IPS DF 4.7 (cell line): Measurements from ENCODE around the gene SMARCA1.

Experiments
- DNase-seq: peaks from one replicate; pipeline ENCODE4 v3.0.0-alpha.2; 2013; ENCODE audit warnings: low spot score; ENCODE audit errors: extremely low read depth

The SMARCA1 gene

DNA sequence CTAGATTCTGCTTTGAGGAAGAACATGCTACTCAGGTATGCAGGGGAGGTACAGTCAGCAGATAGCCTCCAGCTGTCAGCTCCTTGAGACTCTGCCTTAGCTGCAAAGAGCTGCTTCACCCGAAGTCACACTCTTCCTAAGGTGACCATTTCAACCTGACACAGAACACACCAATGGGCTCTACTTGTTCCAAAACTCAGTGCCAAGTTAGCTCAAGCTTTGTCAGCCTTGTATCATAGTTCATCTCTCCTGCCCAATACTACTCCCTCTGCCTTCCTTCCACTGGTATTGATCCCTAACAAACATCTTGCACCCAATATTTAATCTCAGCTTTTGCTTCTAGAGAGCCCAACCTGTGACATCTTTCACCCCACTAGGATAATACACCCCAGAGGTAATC lies 7.8 kb upstream of the SMARCA1 start:
- no peak for DNase-seq

GRCh38 chrX:129530410-129530809 lies 7.1 kb upstream of the SMARCA1 start:
- no peak for DNase-seq

DNA sequence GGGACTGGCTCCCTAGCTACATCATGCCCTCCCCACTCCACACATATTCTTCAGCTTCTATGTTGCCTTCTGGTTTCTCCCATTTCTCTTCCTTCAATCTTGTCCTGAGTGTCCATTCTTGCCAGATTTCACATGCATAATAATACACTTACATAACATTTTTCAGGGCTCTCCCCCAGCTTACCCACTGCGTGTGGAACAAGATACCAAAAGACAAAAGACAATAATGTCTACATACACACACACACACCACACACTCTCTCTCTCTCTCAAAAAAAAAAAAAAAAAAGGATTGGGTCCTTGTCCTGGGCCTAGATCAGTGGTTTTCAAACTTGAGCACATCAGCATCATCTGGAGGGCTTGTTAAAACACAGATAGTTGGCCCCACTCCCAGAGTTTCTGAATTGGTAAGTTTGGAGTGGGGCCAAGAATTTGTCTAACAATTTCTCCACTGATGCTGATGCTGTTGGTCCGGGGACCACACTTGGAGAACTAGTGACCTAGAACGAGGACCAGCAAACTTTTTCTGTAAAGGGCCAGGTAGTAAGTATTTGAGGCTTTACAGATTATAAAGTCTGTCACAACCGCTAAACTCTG lies 6.5 kb upstream of the SMARCA1 start:
- DNase-seq = no peak

DNA sequence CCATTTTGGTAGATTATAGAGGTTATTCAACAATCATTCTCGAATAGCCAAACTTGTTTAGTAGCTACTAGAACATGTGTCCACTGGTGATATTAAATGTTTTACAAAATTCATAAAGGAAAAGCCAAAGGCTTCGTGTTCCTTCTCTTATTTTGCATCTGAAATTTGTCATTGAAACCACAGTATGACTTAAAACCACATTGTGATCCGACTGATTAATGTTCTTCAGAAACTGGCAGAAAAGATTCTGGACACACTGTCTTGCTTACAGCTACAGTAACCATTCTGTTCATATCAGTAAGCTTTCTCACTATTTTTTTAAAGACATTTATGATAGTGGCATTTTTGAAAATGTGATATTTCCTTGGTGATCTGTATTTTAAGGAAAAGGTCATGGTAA lies 2.6 kb upstream of the SMARCA1 start:
- no peak for DNase-seq

- no peak for DNase-seq
These were observed 1.9 kb upstream of the SMARCA1 start for GRCh38 chrX:129525162-129525561.

- no peak for DNase-seq
These were observed 1.1 kb upstream of the SMARCA1 start for GRCh38 chrX:129524250-129524850.

- no peak for DNase-seq
These were observed 859 bp downstream of the SMARCA1 start for GRCh38 chrX:129522184-129523078.

DNA sequence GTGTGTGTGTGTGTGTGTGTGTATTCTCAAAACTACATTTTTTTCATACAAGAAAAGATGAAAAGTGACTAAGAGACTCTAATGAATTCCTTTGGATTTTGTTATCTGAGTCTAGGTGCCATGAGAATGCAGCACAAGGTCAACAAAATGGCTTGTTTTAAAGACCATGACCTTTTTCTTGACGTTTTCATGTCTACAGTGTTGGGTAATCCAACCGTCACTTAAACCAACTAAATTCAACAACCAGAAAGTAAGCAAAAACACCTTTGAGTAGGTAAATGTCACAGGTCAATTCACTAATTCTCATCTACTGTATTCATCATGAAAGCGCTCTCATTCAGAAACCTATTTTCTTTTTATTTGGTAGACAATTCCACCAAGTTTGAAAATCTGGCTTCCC lies 3.1 kb downstream of the SMARCA1 start:
- no peak for DNase-seq

GRCh38 chrX:129516402-129516801 lies 6.9 kb downstream of the SMARCA1 start:
- no peak for DNase-seq

DNA sequence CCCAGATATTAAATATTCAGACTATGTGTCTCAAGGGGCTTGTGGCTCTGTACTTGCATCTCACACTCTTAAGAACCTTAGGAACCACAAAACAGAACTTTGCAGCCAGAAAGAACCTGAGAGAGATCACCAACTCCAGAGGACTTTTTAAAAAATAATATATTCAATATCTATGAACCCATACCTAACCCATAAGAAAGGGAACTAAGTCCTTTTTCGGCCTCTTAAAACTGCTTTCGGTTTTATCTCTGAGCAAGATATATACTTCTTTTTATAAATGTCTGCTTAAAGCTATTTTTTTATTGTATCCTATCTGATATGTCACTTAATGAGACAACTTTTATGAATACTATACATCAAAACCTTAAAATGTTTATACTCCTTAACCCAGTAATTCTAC lies 10.9 kb downstream of the SMARCA1 start:
- DNase-seq = no peak

- DNase-seq = no peak
These were observed 11.6 kb downstream of the SMARCA1 start for GRCh38 chrX:129511689-129512088.

- no peak for DNase-seq
These were observed 13.0 kb downstream of the SMARCA1 start for GRCh38 chrX:129510331-129510730.

GRCh38 chrX:129497146-129497843 lies 26.0 kb downstream of the SMARCA1 start:
- no peak for DNase-seq

GRCh38 chrX:129496625-129497024 lies 26.7 kb downstream of the SMARCA1 start:
- DNase-seq = no peak

DNA sequence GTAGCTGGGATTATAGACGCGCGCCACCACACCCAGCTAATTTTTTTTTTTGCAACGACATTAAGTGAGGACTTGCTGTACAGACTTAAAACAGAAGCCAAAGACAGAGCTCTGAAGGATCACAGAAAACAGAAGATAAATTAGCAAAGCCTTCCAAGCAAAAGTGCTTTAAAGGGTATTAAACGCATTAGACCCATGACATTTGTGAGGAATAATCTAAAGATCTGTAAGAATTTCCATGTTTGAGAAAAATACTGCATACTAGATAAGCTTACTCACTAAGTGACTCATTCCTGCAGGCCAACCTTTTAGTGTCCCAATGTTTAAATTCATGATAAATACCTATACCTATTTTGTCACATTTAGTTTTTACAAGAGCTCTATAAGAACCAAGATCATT lies 27.4 kb downstream of the SMARCA1 start:
- no peak for DNase-seq

DNA sequence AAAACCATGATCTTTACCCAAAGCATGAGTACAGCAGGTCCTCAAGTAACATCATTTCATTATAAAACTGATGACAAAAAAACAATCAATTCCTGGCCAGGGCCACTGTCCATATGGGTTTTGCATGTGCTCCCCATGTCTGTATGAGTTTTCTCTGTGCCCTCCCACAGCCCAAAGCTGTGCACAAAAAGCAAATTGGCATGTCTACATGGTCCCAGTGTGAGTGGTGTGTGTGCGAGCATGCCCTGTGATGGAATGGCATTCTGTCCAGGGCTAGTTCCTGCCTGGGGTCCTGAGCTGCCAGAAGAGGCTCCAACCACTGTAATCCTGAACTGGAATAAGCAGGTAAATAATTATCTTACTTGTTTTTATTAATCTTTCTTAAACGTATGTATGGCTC lies 28.4 kb downstream of the SMARCA1 start:
- DNase-seq = no peak

DNA sequence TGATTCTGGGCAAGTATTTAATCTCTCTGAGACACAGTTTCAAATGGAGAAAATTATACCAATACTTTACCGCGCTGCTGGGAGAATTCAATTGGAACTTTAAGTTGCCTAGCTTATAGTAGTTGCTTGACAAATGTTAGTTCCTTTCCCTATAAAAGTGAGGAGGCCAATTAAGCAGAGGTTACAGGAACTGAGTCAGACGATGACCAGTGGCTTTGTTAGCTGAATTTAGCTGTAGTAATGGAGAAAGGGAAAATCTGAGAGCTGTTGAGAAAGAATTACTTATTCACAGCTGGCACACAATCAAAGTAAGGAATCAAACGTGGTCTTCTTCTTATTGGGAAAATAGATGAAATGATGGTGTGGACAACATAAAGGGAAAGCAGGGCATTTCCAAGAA lies 29.6 kb downstream of the SMARCA1 start:
- DNase-seq = no peak

DNA sequence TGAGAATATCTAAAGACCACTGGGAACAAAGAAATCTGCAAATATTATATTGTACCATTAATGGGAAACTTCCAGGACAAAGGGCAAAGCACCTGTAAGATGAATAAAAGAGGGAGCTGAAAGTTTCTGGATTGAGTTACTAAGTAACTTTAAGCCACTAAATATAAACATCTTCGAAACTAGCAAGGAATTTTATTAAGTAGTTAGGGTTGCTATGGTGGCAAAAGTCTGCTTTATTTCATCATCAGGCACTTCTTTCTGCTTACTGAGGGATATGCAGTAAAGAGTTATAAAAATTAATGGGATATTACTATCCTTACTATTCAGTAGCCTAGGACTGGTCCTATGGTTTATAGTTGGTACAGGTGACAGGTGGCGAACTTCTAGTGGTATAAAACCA lies 33.0 kb downstream of the SMARCA1 start:
- no peak for DNase-seq

GRCh38 chrX:129488359-129488758 lies 34.9 kb downstream of the SMARCA1 start:
- no peak for DNase-seq

- DNase-seq = no peak
These were observed 42.4 kb downstream of the SMARCA1 start for GRCh38 chrX:129480889-129481288.

GRCh38 chrX:129478516-129478915 lies 44.8 kb downstream of the SMARCA1 start:
- no peak for DNase-seq

GRCh38 chrX:129472116-129472515 lies 51.2 kb downstream of the SMARCA1 start:
- no peak for DNase-seq
